GM19043 (cell line): ENCODE data around the gene CORO2B.
"Not testable (repeated sequence)": the region's sequence is repeated elsewhere in the genome, so short reads cannot be mapped to it uniquely, and the experiment has no call there.

Experiments
- ATAC-seq: cut with Tn5 transposase; IDR thresholded peaks from one replicate; pipeline ENCODE4 v1.9.1; 2021; ENCODE audit warnings: low read depth; ENCODE audit not compliant: unreplicated experiment

The CORO2B gene

GRCh38 chr15:68641376-68641775, 62.6 kb downstream of the CORO2B start:
- ATAC-seq, result no peak

- no peak for ATAC-seq
Measured at GRCh38 chr15:68642491-68642845, 63.7 kb downstream of the CORO2B start.

GRCh38 chr15:68643216-68643830, 64.5 kb downstream of the CORO2B start:
- no peak for ATAC-seq

GRCh38 chr15:68644083-68644904, 65.5 kb downstream of the CORO2B start:
- ATAC-seq, result no peak

GRCh38 chr15:68644996-68645395, 66.2 kb downstream of the CORO2B start:
- ATAC-seq, result no peak

GRCh38 chr15:68646156-68646555, 67.4 kb downstream of the CORO2B start:
- ATAC-seq, result no peak

GRCh38 chr15:68646696-68647095, 67.9 kb downstream of the CORO2B start:
- no peak for ATAC-seq

- ATAC-seq, result not testable (repeated sequence)
Measured at GRCh38 chr15:68647361-68647760, 68.6 kb downstream of the CORO2B start.

GRCh38 chr15:68650901-68651709, 72.3 kb downstream of the CORO2B start:
- no peak for ATAC-seq

- ATAC-seq, result no peak
Measured at GRCh38 chr15:68651916-68652525, 73.2 kb downstream of the CORO2B start.

- ATAC-seq, result no peak
Measured at GRCh38 chr15:68653031-68653635, 74.3 kb downstream of the CORO2B start.

GRCh38 chr15:68653801-68654200, 75.0 kb downstream of the CORO2B start:
- ATAC-seq, result no peak

- ATAC-seq, result no peak
Measured at GRCh38 chr15:68654786-68655560, 76.2 kb downstream of the CORO2B start.

GRCh38 chr15:68655686-68656437, 77.1 kb downstream of the CORO2B start:
- no peak for ATAC-seq

GRCh38 chr15:68656438-68656739, 77.6 kb downstream of the CORO2B start:
- no peak for ATAC-seq

GRCh38 chr15:68658151-68658550, 79.4 kb downstream of the CORO2B start:
- ATAC-seq, result no peak

- ATAC-seq, result no peak
Measured at GRCh38 chr15:68658641-68659358, 80.0 kb downstream of the CORO2B start.

GRCh38 chr15:68663526-68663925, 84.7 kb downstream of the CORO2B start:
- ATAC-seq, result no peak
